GM12872 (cell line): ENCODE data around the gene GOLGA1.

Experiments
- TF ChIP-seq, protein P1 (sequence below): IDR thresholded peaks from 3 replicates; pipeline ENCODE4 v1.5.1; 2011; ENCODE audit warnings: low read depth, mild to moderate bottlenecking, low read length, moderate library complexity; ENCODE audit not compliant: insufficient read depth

GOLGA1 gene

DNA sequence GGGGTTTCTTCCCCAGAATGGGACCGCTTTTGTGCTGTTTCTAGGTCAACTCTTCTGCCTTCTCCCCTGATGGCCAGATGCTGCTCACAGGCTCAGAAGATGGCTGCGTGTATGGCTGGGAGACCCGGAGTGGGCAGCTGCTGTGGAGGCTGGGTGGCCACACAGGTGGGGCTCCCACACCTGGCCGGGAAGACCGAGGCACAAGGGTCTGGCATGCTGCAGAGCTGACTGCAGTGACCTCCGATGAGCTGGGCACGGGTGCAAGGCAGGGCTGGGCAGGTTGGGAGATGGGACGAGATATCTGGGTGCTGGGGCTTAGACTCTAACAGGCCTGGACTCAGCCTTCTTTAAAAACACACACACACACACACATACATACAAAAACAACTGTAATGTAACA, 86.7 kb downstream of the GOLGA1 start:
- TF ChIP-seq, protein P1, sequence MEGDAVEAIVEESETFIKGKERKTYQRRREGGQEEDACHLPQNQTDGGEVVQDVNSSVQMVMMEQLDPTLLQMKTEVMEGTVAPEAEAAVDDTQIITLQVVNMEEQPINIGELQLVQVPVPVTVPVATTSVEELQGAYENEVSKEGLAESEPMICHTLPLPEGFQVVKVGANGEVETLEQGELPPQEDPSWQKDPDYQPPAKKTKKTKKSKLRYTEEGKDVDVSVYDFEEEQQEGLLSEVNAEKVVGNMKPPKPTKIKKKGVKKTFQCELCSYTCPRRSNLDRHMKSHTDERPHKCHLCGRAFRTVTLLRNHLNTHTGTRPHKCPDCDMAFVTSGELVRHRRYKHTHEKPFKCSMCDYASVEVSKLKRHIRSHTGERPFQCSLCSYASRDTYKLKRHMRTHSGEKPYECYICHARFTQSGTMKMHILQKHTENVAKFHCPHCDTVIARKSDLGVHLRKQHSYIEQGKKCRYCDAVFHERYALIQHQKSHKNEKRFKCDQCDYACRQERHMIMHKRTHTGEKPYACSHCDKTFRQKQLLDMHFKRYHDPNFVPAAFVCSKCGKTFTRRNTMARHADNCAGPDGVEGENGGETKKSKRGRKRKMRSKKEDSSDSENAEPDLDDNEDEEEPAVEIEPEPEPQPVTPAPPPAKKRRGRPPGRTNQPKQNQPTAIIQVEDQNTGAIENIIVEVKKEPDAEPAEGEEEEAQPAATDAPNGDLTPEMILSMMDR = no peak

DNA sequence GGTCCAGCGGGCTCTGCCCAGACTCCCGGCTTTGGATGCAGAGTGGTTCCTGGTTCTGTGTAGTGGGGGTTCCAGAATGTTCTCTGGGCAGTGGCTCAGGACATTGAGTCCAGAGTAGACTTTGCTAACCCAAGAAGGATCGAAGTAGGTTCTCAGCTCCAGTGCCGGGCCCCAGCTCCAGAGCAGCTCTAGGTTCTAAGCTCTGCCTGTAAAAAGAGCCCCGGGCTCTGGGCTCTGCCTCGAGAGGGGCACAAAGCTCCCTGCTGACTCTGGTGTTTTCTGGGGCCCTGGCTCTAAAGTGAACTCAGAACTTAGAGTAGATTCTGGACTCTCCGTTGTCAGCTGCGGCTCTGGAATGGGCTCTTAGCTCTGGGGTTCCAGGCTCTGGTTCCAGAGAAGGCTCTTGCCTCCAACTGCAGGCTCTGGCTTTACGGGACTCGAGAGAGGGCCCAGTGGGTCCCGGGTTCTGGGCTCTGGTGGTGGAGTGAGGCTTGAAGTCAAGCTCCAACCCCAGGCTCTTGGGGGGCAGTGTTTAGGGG, 87.2 kb downstream of the GOLGA1 start:
- TF ChIP-seq, protein P1 = no peak

DNA sequence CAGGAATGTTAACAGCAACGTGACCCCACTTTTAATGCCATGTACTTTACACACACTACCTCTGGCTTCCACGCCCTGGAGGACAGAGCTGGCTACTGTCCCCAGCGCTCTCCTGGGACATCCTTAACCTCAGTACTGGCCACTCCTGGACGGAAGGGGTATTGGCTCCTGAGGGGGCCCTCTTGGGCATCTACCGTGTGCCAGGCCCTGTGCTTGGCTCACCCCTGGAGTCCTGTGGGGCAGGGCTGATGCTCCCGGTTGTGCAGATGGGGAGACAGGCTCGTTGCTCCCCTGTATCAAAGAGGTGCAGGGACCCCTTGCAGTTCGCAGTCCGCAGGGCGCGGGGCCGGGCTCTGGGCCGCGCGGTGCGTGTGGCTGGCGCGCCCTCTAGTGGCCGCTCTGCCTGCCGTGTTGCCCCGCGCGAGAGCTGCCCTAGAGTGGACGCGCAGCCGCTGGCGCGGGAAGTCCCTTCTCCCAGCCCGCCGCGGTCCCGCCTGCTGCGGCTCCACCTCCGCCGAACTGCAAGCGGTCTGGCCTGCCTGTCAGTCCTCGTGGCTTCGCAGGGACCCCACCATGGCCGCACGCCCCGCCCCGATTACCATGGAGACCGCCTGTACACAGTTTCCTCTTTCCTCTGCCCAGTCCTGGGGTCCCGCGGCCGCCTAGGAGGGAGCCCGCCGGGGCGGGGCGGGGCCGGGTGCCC, 87.9 kb downstream of the GOLGA1 start, which contains the start of gene WDR38:
WDR38 (plus strand) TSS at position 632 of the 703 bp plus-strand sequence. CDS start 72 bp downstream, outside the sequence.
- TF ChIP-seq, protein P1 = peak; percentile 82

DNA sequence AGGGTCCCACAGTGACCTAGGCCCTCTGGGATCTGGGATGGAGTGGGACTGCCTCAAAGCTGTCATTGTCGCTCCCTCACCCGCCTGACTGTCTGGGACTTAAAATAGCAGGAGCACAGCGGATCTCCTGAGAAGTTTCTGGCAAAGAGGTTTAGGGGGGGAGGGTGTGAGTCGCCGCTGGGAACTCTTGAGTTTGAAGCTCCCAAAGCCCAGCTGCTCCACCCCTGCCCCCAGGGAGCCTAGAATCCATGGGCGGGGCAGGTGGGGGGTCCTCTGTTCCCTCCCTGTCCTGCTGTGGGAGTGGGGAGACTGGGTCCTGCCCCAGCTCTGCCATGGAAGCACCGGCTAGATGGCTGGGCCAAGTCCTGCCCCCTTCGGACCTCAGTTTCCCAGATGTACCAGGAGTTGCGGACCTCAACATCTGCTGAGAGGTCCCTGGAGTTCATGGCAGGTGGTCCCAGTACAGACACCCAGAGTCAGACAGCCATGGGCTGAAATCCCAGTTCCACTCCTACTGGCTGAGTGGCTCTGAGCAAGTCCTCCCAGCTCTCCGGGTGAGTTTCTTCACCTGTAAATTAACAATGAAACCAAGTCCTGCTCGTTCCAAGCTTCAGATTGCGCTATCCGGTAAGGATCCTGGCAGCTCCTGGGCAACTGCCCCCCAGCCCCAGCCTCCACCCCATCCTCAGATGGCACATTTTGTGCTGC, 88.6 kb downstream of the GOLGA1 start:
- TF ChIP-seq, protein P1 = no peak

DNA sequence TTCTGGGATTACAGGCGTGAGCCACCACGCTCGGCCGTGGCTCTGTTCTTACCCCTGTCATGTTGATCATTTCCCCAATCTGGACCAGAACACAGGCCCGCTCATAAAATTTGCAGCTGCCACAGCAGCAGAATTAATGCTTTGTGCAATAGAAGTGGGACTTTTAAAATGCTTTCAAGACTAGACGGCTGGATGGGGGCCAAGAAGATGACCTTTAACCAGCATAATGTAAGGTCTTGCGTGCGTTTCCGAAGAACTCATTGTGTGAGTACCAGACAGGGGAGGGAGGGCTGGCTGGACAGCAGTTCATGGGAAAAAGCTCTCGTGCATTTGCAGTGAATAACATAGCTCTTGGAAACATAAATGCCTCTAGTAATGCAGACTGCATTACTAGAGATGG, 91.1 kb downstream of the GOLGA1 start:
- TF ChIP-seq, protein P1 = no peak

DNA sequence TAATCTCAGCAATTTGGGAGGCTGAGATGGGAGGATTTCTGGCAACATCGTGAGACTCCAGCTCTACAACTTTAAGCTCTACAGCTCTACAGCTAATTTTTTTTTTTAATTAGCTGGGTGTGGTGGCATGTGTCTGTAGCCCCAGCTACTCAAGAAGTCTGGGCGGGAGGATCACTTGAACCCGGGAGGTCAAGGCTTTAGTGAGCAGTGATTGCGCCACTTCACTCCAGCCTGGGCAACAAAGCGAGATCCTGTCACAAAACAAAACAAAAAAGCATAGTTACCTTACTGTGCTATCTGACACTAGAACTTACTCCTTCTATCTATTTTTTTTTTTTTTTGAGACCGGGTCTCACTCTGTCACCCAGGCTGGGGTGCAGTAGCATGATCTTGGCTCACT, 93.9 kb downstream of the GOLGA1 start:
- TF ChIP-seq, protein P1 = no peak

DNA sequence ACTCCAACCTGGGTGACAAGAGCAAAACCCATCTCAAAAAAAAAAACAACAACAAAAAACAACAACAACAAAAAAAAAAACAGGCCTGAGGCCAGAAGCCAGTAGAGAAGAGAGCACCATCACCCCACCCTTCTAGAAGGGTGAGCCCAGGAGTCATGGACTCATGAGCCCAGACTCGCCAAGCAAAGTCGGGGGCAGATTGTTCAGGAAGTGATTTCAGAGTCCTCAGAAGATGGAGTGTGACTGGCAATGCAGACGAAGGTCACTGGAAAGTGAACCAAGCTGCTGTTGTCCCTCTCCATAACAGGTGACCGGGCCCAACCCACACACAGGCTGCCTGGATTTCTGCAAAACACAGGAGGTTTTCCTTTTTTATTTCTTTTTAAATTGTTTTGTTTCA, 96.6 kb downstream of the GOLGA1 start:
- TF ChIP-seq, protein P1 = no peak
